Activated CD8-positive, alpha-beta memory T cell treated with anti-CD3 and anti-CD28 coated beads, Interleukin-2, amount 10 ng/mL, durations not matched to agents 7 days and 5 days (primary cell): ENCODE measurements around the gene XRCC5. TPM values are rescaled to one million over a fixed set of nuclear protein-coding genes. Genes with fewer than 3 reads are reported as not detected.
A peak's percentile ranks its signal among the peaks of the same experiment; 100 is the strongest.

ENCODE experiments used
- ATAC-seq: fragments of 150-1000 bp; cut with Tn5 transposase; one replicate; pipeline ENCODE4 v1.10.0; 2021; ENCODE audit warnings: moderate library complexity
- CTCF ChIA-PET: fragments of 350-600 bp; sonication (Branson Sonifier 250); formaldehyde crosslinking; loops from one replicate; lab custom pipeline; 2021; ENCODE audit warnings: antibody characterized with exemption; lab: Charles Lee
- DNase-seq: peaks from one replicate; pipeline ENCODE4 v3.0.0-alpha.2; 2020
- H3K27ac Mint-ChIP-seq: one replicate; pipeline ENCODE4 v1.8.0; 2021; ENCODE audit warnings: mild to moderate bottlenecking, mixed read lengths
- H3K27me3 Mint-ChIP-seq: one replicate; pipeline ENCODE4 v1.8.0; 2021; ENCODE audit warnings: mixed read lengths
- H3K36me3 Mint-ChIP-seq: one replicate; pipeline ENCODE4 v1.8.0; 2021; ENCODE audit warnings: mild to moderate bottlenecking, mixed read lengths
- H3K4me1 Mint-ChIP-seq: one replicate; pipeline ENCODE4 v1.8.0; 2021; ENCODE audit warnings: mixed read lengths
- H3K4me3 Mint-ChIP-seq: one replicate; pipeline ENCODE4 v1.8.0; 2021; ENCODE audit warnings: mild to moderate bottlenecking, moderate library complexity, mixed read lengths
- H3K9me3 Mint-ChIP-seq: one replicate; pipeline ENCODE4 v1.8.0; 2022; ENCODE audit warnings: low read depth, mixed read lengths
- total RNA-seq, 2 experiments: library from RNA; stranded (reverse); gene quantifications; one replicate each; pipeline ENCODE4 v1.2.3, GENCODE V29; 2021

XRCC5 gene
- total RNA-seq, 2 experiments from 2014 or later = 307 to 424 TPM

- Mint-ChIP-seq H3K4me1 (peaks cover 53% of the 10 kb centered on the region), H3K27ac (no peak overlapping the region), H3K27me3 (no peaks in the 10 kb centered on the region), H3K4me3 (no peak overlapping the region), H3K36me3 (peaks cover 2% of the 10 kb centered on the region), H3K9me3 (no peaks in the 10 kb centered on the region)
- peak; percentile 71 for ATAC-seq
- CTCF ChIA-PET = interaction anchor here (1.8 to 2.2 kb wide), 2 partner anchors 62 to 182 kb away, joined by 6 to 13 read pairs; no protein-coding TSS in a partner anchor
- DNase-seq = no peak
These were observed 112.7 kb downstream of the XRCC5 start for GRCh38 chr2:216221811-216222210.

GRCh38 chr2:216222650-216223352 lies 113.7 kb downstream of the XRCC5 start:
- Mint-ChIP-seq H3K9me3 (no peaks in the 10 kb centered on the region), H3K27ac (peak overlapping the region; percentile 51), H3K4me1 (peaks cover 43% of the 10 kb centered on the region), H3K27me3 (no peaks in the 10 kb centered on the region), H3K4me3 (no peak overlapping the region), H3K36me3 (peaks cover 2% of the 10 kb centered on the region)
- CTCF ChIA-PET = interaction anchor here (0.8 to 2.2 kb wide), 8 partner anchors 9 to 444 kb away, joined by 3 to 13 read pairs (median 4); no protein-coding TSS in a partner anchor
- ATAC-seq (no peak), DNase-seq (no peak)

- Mint-ChIP-seq H3K4me3 (no peak overlapping the region), H3K9me3 (no peaks in the 10 kb centered on the region), H3K27ac (no peak overlapping the region), H3K36me3 (peaks cover 2% of the 10 kb centered on the region), H3K27me3 (no peaks in the 10 kb centered on the region), H3K4me1 (peaks cover 37% of the 10 kb centered on the region)
- DNase-seq (no peak), ATAC-seq (no peak)
- CTCF ChIA-PET = no interaction called here
These were observed 115.2 kb downstream of the XRCC5 start for GRCh38 chr2:216224388-216224787.

- Mint-ChIP-seq H3K27me3 (no peaks in the 10 kb centered on the region), H3K27ac (no peak overlapping the region), H3K4me1 (peaks cover 9% of the 10 kb centered on the region), H3K9me3 (peaks cover 17% of the 10 kb centered on the region), H3K4me3 (no peak overlapping the region), H3K36me3 (peaks cover 17% of the 10 kb centered on the region)
- no peak for DNase-seq
- CTCF ChIA-PET = no interaction called here
- no peak for ATAC-seq
These were observed 120.2 kb downstream of the XRCC5 start for GRCh38 chr2:216229277-216229914.

- Mint-ChIP-seq H3K27me3 (no peaks in the 10 kb centered on the region), H3K4me3 (no peak overlapping the region), H3K27ac (no peak overlapping the region), H3K9me3 (peaks cover 17% of the 10 kb centered on the region), H3K4me1 (peaks cover 9% of the 10 kb centered on the region), H3K36me3 (peaks cover 23% of the 10 kb centered on the region)
- no peak for ATAC-seq
- DNase-seq = no peak
- CTCF ChIA-PET = interaction anchor here (1.5 kb wide), 1 partner anchor 9 kb away, joined by 3 read pairs; no protein-coding TSS in a partner anchor
These were observed 122.7 kb downstream of the XRCC5 start for GRCh38 chr2:216231867-216232266.

GRCh38 chr2:216232721-216233120 lies 123.6 kb downstream of the XRCC5 start:
- Mint-ChIP-seq H3K36me3 (peaks cover 23% of the 10 kb centered on the region), H3K4me3 (no peak overlapping the region), H3K4me1 (peaks cover 9% of the 10 kb centered on the region), H3K27ac (no peak overlapping the region), H3K27me3 (no peaks in the 10 kb centered on the region), H3K9me3 (peaks cover 17% of the 10 kb centered on the region)
- ATAC-seq (no peak), DNase-seq (no peak)
- CTCF ChIA-PET = no interaction called here

- ATAC-seq = no peak
These were observed 124.3 kb downstream of the XRCC5 start for GRCh38 chr2:216233281-216233995.

GRCh38 chr2:216234106-216234505 lies 125.0 kb downstream of the XRCC5 start:
- no peaks in the 10 kb centered on the region for H3K27me3 Mint-ChIP-seq
- DNase-seq = no peak
- H3K4me1 Mint-ChIP-seq = peaks cover 9% of the 10 kb centered on the region
- H3K27ac Mint-ChIP-seq = no peak overlapping the region
- peaks cover 17% of the 10 kb centered on the region for H3K9me3 Mint-ChIP-seq
- H3K36me3 Mint-ChIP-seq = peaks cover 23% of the 10 kb centered on the region
- H3K4me3 Mint-ChIP-seq = no peak overlapping the region
- CTCF ChIA-PET = no interaction called here
- no peak for ATAC-seq

More at GRCh38 chr2:216233281-216233995, 124.3 kb downstream of the XRCC5 start:
- CTCF ChIA-PET = no interaction called here
- Mint-ChIP-seq H3K27ac (no peak overlapping the region), H3K27me3 (no peaks in the 10 kb centered on the region), H3K9me3 (peaks cover 17% of the 10 kb centered on the region), H3K4me1 (peaks cover 9% of the 10 kb centered on the region), H3K36me3 (peaks cover 23% of the 10 kb centered on the region), H3K4me3 (no peak overlapping the region)
- DNase-seq = no peak

- Mint-ChIP-seq H3K4me3 (no peak overlapping the region), H3K4me1 (peaks cover 9% of the 10 kb centered on the region), H3K27ac (no peak overlapping the region), H3K9me3 (peaks cover 19% of the 10 kb centered on the region), H3K27me3 (no peaks in the 10 kb centered on the region), H3K36me3 (peaks cover 23% of the 10 kb centered on the region)
- ATAC-seq = no peak
- DNase-seq = no peak
- CTCF ChIA-PET = no interaction called here
These were observed 126.3 kb downstream of the XRCC5 start for GRCh38 chr2:216235462-216235861.

GRCh38 chr2:216235896-216236295 lies 126.7 kb downstream of the XRCC5 start:
- no peaks in the 10 kb centered on the region for H3K27me3 Mint-ChIP-seq
- no peak for DNase-seq
- no peak for ATAC-seq
- CTCF ChIA-PET = no interaction called here
- H3K4me3 Mint-ChIP-seq = no peak overlapping the region
- peaks cover 9% of the 10 kb centered on the region for H3K4me1 Mint-ChIP-seq
- no peak overlapping the region for H3K27ac Mint-ChIP-seq
- peaks cover 23% of the 10 kb centered on the region for H3K36me3 Mint-ChIP-seq
- peaks cover 19% of the 10 kb centered on the region for H3K9me3 Mint-ChIP-seq

- DNase-seq = no peak
- Mint-ChIP-seq H3K27me3 (no peaks in the 10 kb centered on the region), H3K9me3 (peaks cover 17% of the 10 kb centered on the region), H3K4me3 (no peak overlapping the region), H3K4me1 (peaks cover 9% of the 10 kb centered on the region), H3K27ac (no peak overlapping the region), H3K36me3 (peaks cover 23% of the 10 kb centered on the region)
- no peak for ATAC-seq
- CTCF ChIA-PET = no interaction called here
These were observed 127.3 kb downstream of the XRCC5 start for GRCh38 chr2:216236486-216236885.

GRCh38 chr2:216242365-216242764 lies 133.2 kb downstream of the XRCC5 start:
- Mint-ChIP-seq H3K4me1 (no peaks in the 10 kb centered on the region), H3K4me3 (no peak overlapping the region), H3K27me3 (no peaks in the 10 kb centered on the region), H3K36me3 (peaks cover 1% of the 10 kb centered on the region), H3K27ac (no peak overlapping the region), H3K9me3 (peaks cover 2% of the 10 kb centered on the region)
- ATAC-seq (no peak), DNase-seq (no peak)
- CTCF ChIA-PET = no interaction called here

- Mint-ChIP-seq H3K9me3 (peaks cover 2% of the 10 kb centered on the region), H3K27ac (no peak overlapping the region), H3K4me1 (no peaks in the 10 kb centered on the region), H3K4me3 (no peak overlapping the region), H3K36me3 (peaks cover 1% of the 10 kb centered on the region), H3K27me3 (no peaks in the 10 kb centered on the region)
- ATAC-seq = no peak
- CTCF ChIA-PET = no interaction called here
- DNase-seq = no peak
These were observed 133.9 kb downstream of the XRCC5 start for GRCh38 chr2:216243026-216243425.
